CD4-positive, alpha-beta T cell (primary cell): ENCODE data around the gene TMEM184B. TPM values are rescaled to one million over a fixed set of nuclear protein-coding genes. Genes with fewer than 3 reads are reported as not detected.
A peak's percentile ranks its signal among the peaks of the same experiment; 100 is the strongest.

ENCODE experiments used
- ATAC-seq: fragments of 200-7000 bp; cut with Tn5 transposase; one replicate; pipeline ENCODE4 v1.10.0; 2022; ENCODE audit warnings: mild to moderate bottlenecking; ENCODE audit not compliant: poor library complexity
- CTCF ChIA-PET: fragments of 350-600 bp; sonication (Branson Sonifier 250); formaldehyde crosslinking; loops from one replicate; lab custom pipeline; 2021; ENCODE audit warnings: antibody characterized with exemption, inconsistent platforms; lab: Charles Lee
- POLR2A ChIA-PET: fragments of 350-600 bp; sonication (Branson Sonifier 250); formaldehyde crosslinking; loops from one replicate; lab custom pipeline; 2021; ENCODE audit warnings: antibody characterized with exemption, inconsistent platforms; lab: Charles Lee
- DNase-seq, 14 experiments: peaks; one replicate each; pipeline ENCODE4 v3.0.0-alpha.2; 2013 to 2020; ENCODE audit warnings: mixed read lengths in 2 of 14
- H3K27ac ChIP-seq, 2 donors: one replicate each; pipeline versions ENCODE4 v1.5.1 to v1.7.0; 2013; ENCODE audit warnings: low read length in 2 of 2, low read depth in 1 of 2, mild to moderate bottlenecking in 1 of 2
- H3K27me3 ChIP-seq, 2 experiments: 1 replicate in 1 of 2; 2 replicates in 1 of 2; pipeline versions ENCODE4 v1.6.1 to v1.7.0; 2013; ENCODE audit warnings: low read length in 2 of 2, control low read depth in 1 of 2, mild to moderate bottlenecking in 1 of 2, moderate library complexity in 1 of 2; ENCODE audit not compliant: insufficient read depth in 2 of 2, control insufficient read depth in 1 of 2
- H3K36me3 ChIP-seq: one replicate; pipeline ENCODE4 v1.6.1; 2013; ENCODE audit warnings: low read length, control low read depth; ENCODE audit not compliant: insufficient read depth
- H3K4me1 ChIP-seq: one replicate; pipeline ENCODE4 v1.6.1; 2013; ENCODE audit warnings: low read length, control low read depth; ENCODE audit not compliant: insufficient read depth
- H3K4me3 ChIP-seq: one replicate; pipeline ENCODE4 v1.5.1; 2013; ENCODE audit warnings: mild to moderate bottlenecking, low read length, moderate library complexity
- H3K9me3 ChIP-seq, 2 experiments: 1 replicate in 1 of 2; 2 replicates in 1 of 2; pipeline versions ENCODE4 v1.6.1 to v1.7.0; 2013; ENCODE audit warnings: low read length in 2 of 2, mild to moderate bottlenecking in 2 of 2, control low read depth in 1 of 2, moderate library complexity in 1 of 2; ENCODE audit not compliant: control insufficient read depth in 1 of 2, insufficient read depth in 1 of 2
- H3K27ac Mint-ChIP-seq: one replicate; pipeline ENCODE4 v1.8.0; 2020; ENCODE audit warnings: mixed read lengths
- H3K27me3 Mint-ChIP-seq: one replicate; pipeline ENCODE4 v1.8.0; 2021; ENCODE audit warnings: mixed read lengths
- H3K36me3 Mint-ChIP-seq: one replicate; pipeline ENCODE4 v1.8.0; 2021; ENCODE audit warnings: low read depth, mixed read lengths
- H3K4me1 Mint-ChIP-seq: one replicate; pipeline ENCODE4 v1.8.0; 2021; ENCODE audit warnings: low read depth, mixed read lengths
- H3K4me3 Mint-ChIP-seq: one replicate; pipeline ENCODE4 v1.8.0; 2020; ENCODE audit warnings: mild to moderate bottlenecking, mixed read lengths
- H3K9me3 Mint-ChIP-seq: one replicate; pipeline ENCODE4 v1.8.0; 2020; ENCODE audit warnings: mixed read lengths
- CTCF ChIP-seq: fragments of 200-600 bp; IDR thresholded peaks from one replicate; pipeline ENCODE4 v1.8.0; 2022; ENCODE audit warnings: antibody characterized with exemption, mild to moderate bottlenecking
- intact Hi-C, 2 experiments: fragments of 100-400 bp; cut with DNase I in 1 of 2; cut with micrococcal nuclease in 1 of 2; formaldehyde crosslinking; loops; one replicate each; pipeline versions ENCODE4 v1.15.1 to v1.9.0; 2023 to 2025; cut with DNase I, micrococcal nuclease
- total RNA-seq, 174 experiments: library from RNA in 2 of 174; stranded (reverse) in 2 of 174; gene quantifications; one replicate each; pipeline ENCODE4 v1.2.3 and lab custom pipeline; 2021 to 2026

TMEM184B gene
- total RNA-seq, 2 experiments from 2014 or later, result 49.3 to 50.1 TPM

DNA sequence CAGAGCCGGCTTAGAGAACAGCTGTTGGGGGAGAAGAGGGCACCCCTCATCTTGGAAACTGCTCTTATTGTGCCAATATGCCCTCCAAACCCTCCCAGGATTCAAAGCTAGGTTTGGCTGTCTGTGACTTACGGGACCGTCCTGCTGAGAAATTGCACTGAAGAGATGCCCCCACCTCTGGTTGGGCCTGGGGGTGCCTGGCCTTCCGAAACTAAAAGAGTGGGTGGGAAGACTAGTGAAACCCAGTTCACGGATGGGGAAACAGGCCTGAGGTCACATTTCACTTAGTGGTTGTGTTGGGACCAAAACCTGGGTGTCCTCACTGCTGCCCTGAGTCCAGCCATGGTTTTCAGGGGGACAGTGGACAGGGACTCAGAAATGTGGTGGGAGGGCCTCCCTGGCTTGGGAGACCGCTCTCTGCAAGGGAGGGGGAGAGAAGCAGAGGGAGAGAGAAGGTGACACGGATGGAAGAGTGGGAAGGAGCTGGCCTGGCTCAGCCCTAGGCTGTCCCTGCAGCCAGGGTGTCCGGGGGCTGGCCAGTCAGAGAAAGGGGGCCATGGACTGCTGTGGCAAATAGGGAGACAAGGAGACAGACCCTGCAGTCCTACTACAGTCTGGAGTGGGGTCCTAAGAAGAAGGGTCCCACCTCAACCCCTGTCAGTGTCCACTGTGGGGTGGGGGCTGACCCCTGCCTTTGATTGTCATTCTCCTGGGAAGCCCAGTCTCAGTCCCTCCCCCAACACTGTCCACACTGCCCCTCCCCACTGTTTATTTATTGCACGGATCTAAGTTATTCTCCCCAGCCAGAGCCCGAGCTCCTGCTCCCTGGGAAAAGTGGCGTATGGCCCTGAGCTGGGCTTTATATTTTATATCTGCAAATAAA lies 57.4 kb downstream of the TMEM184B start:
- no peak for TF ChIP-seq CTCF
- DNase-seq (peak in 1 of 14 experiments; percentile 32), ATAC-seq (no peak)
- Histone ChIP-seq H3K27me3 (no peaks in the 10 kb centered on the region), H3K9me3 (no peaks in the 10 kb centered on the region), H3K4me3 (no peak overlapping the region), H3K36me3 (peaks cover under 1% of the 10 kb centered on the region), H3K27ac (no peak overlapping the region), H3K4me1 (peaks cover 44% of the 10 kb centered on the region)
- ChIA-PET CTCF (interaction anchor here (1.4 kb wide), 1 partner anchor 163 kb away, joined by 3 read pairs; no protein-coding TSS in a partner anchor), POLR2A (interaction anchor here (1.0 to 1.6 kb wide), 5 partner anchors 11 to 33 kb away, joined by 4 to 24 read pairs (median 6); partner anchors contain the start of genes MAFF and PLA2G6)
- Mint-ChIP-seq H3K4me1 (peaks cover 30% of the 10 kb centered on the region), H3K36me3 (no peaks in the 10 kb centered on the region), H3K27ac (peak overlapping the region; percentile 55), H3K9me3 (no peaks in the 10 kb centered on the region), H3K27me3 (no peaks in the 10 kb centered on the region), H3K4me3 (peak overlapping the region; percentile 25)
- intact Hi-C loops, result loop anchor here in 1 of 2 experiments (5.0 to 10.0 kb wide), 2 partner anchors 33 to 101 kb away; partner anchors contain the start of genes BAIAP2L2 and PLA2G6

DNA sequence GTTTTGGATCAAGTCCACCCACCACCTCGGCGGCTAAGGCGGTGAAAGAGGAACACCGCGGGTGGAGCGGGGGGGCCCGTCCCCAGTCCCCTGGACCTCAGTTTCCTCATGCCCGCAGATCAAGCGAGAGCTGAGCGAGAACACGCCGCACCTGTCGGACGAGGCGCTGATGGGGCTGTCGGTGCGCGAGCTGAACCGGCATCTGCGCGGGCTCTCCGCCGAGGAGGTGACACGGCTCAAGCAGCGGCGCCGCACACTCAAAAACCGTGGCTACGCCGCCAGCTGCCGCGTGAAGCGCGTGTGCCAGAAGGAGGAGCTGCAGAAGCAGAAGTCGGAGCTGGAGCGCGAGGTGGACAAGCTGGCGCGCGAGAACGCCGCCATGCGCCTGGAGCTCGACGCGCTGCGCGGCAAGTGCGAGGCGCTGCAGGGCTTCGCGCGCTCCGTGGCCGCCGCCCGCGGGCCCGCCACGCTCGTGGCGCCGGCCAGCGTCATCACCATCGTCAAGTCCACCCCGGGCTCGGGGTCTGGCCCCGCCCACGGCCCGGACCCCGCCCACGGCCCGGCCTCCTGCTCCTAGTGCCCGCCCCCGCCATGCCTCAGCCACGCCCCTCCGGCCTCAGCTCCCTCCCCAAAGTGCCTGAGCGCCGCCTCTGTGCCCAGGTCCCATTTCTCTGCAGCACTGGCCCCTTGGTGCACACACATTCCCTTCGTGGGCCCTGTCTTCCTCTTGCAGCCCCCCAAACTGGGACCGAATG lies 58.3 kb downstream of the TMEM184B start:
- POLR2A ChIA-PET, result interaction anchor here (0.9 to 1.6 kb wide), 7 partner anchors 10 to 184 kb away, joined by 3 to 24 read pairs (median 6); partner anchors contain the start of genes MAFF and PLA2G6
- Histone ChIP-seq H3K9me3 (no peaks in the 10 kb centered on the region), H3K27me3 (no peaks in the 10 kb centered on the region), H3K4me3 (peak overlapping the region; percentile 51), H3K27ac (no peak overlapping the region), H3K36me3 (no peaks in the 10 kb centered on the region), H3K4me1 (peaks cover 34% of the 10 kb centered on the region)
- intact Hi-C loops, result loop anchor here in 1 of 2 experiments (5.0 to 10.0 kb wide), 2 partner anchors 32 to 100 kb away; partner anchors contain the start of genes BAIAP2L2 and PLA2G6
- Mint-ChIP-seq H3K27ac (peak overlapping the region; percentile 55), H3K36me3 (no peaks in the 10 kb centered on the region), H3K9me3 (no peaks in the 10 kb centered on the region), H3K4me1 (peaks cover 30% of the 10 kb centered on the region), H3K4me3 (peak overlapping the region; percentile 45), H3K27me3 (no peaks in the 10 kb centered on the region)
- DNase-seq (peak; percentile 51 to 90 (median 72)), ATAC-seq (peak; percentile 82)
- TF ChIP-seq CTCF, result no peak
- CTCF ChIA-PET, result interaction anchor here (0.8 to 1.4 kb wide), 3 partner anchors 36 to 162 kb away, joined by 3 read pairs; no protein-coding TSS in a partner anchor

DNA sequence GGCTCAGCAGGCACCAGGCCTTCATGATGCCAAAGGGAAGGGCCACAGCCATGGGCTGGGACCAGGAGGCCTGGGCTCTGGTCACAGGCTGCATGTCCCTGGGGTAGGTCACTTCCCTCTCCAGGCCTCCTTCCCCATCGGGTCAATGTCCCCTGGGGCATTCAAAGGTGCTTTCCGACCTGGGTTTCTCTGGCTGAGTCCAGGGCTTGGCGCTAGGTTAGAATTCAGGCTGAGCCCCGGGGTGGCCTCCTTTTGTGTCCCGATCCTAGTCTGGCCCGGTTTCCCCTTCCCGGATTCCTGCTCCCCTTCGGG lies 58.9 kb downstream of the TMEM184B start:
- peak in 2 of 14 experiments; percentile 47 to 55 for DNase-seq
- H3K27ac Mint-ChIP-seq, result no peak overlapping the region
- H3K4me3 Mint-ChIP-seq, result peak overlapping the region; percentile 45
- H3K4me1 ChIP-seq, result peaks cover 30% of the 10 kb centered on the region
- no peaks in the 10 kb centered on the region for H3K9me3 ChIP-seq
- H3K36me3 ChIP-seq, result no peaks in the 10 kb centered on the region
- H3K27me3 Mint-ChIP-seq, result no peaks in the 10 kb centered on the region
- intact Hi-C loops, result loop anchor here in 1 of 2 experiments (10.0 kb wide), 1 partner anchor 99 kb away; the partner anchor contains the start of gene BAIAP2L2
- POLR2A ChIA-PET, result interaction anchor here (0.9 to 1.6 kb wide), 7 partner anchors 9 to 185 kb away, joined by 3 to 24 read pairs (median 6); partner anchors contain the start of genes MAFF and PLA2G6
- no peak for ATAC-seq
- no peak overlapping the region for H3K27ac ChIP-seq
- no peaks in the 10 kb centered on the region for H3K27me3 ChIP-seq
- no peak for TF ChIP-seq CTCF
- H3K4me3 ChIP-seq, result peak overlapping the region; percentile 51
- peaks cover 24% of the 10 kb centered on the region for H3K4me1 Mint-ChIP-seq
- CTCF ChIA-PET, result interaction anchor here (0.8 to 1.4 kb wide), 3 partner anchors 35 to 162 kb away, joined by 3 read pairs; no protein-coding TSS in a partner anchor
- no peaks in the 10 kb centered on the region for H3K9me3 Mint-ChIP-seq
- H3K36me3 Mint-ChIP-seq, result no peaks in the 10 kb centered on the region
